ENCODE data around the gene COPZ2.

DNA sequence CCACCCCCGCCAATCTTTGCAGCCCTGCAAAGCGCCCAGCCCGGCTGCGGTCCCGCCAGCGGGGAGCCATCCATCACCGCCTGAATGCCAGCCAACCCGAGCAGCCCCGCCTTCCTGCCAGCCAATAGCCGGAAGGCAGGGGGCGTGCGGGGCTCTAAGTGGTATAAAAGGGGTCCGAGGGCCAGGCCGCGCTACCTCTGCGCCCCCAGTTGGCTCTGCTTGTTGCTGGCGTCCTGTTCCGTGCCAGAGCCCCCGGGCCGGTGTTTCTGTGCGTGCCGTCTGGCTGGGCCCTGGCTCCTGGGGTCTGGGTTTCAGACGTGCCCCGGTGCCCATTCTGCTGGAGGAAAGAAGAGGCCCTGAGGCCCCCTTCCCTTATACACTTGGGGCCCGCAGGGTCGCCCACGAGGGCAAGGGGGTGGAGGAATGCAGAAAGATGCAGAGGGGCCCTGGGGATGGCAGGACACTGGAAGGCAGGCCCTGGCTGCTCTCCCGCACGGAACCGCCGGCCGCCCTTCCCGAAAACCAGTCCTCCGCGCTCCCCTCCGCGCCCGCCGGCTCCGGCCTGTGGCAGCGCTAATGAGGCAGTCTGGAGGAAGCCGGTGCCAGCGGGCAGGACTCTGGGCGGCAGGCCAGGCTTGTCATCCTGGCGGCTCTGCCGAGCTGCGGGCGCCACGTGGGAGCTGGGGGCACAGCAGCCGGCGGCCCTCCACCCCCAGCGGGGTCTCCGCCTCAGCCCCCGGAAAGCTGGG is 14.0 kb downstream of the COPZ2 start:
- TF ChIP-seq, protein P1, sequence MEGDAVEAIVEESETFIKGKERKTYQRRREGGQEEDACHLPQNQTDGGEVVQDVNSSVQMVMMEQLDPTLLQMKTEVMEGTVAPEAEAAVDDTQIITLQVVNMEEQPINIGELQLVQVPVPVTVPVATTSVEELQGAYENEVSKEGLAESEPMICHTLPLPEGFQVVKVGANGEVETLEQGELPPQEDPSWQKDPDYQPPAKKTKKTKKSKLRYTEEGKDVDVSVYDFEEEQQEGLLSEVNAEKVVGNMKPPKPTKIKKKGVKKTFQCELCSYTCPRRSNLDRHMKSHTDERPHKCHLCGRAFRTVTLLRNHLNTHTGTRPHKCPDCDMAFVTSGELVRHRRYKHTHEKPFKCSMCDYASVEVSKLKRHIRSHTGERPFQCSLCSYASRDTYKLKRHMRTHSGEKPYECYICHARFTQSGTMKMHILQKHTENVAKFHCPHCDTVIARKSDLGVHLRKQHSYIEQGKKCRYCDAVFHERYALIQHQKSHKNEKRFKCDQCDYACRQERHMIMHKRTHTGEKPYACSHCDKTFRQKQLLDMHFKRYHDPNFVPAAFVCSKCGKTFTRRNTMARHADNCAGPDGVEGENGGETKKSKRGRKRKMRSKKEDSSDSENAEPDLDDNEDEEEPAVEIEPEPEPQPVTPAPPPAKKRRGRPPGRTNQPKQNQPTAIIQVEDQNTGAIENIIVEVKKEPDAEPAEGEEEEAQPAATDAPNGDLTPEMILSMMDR (IDR thresholded peaks at IDR 0.05): peak in 1 of 2 donors; percentile 35
- no peak for TF ChIP-seq EP300 (IDR thresholded peaks at IDR 0.05)
- no peak for TF ChIP-seq POLR2A (IDR thresholded peaks at IDR 0.05)

Data from suprapubic skin (tissue), 3 donors.